WTC11 (cell line): ENCODE data around the gene CACNA1C.

ENCODE experiments used
- ATF1 ChIP-seq: sonication (generic); formaldehyde crosslinking; IDR thresholded peaks from 2 replicates; pipeline ENCODE4 v1.8.1; 2023; ENCODE audit warnings: mild to moderate bottlenecking, moderate library complexity, missing genetic modification reagents
- CTCF ChIP-seq: fragments of 200-600 bp; IDR thresholded peaks from 2 replicates; pipeline ENCODE4 v1.8.0; 2022; ENCODE audit warnings: antibody characterized with exemption
- FOXK1 ChIP-seq: sonication (generic); formaldehyde crosslinking; IDR thresholded peaks from 2 replicates; pipeline ENCODE4 v1.8.0; 2022; ENCODE audit warnings: mild to moderate bottlenecking, moderate library complexity, missing genetic modification reagents
- FOXP1 ChIP-seq: sonication (generic); formaldehyde crosslinking; IDR thresholded peaks from 2 replicates; pipeline ENCODE4 v1.8.0; 2022; ENCODE audit warnings: missing genetic modification reagents, mild to moderate bottlenecking, moderate library complexity, borderline replicate concordance
- NR1H2 ChIP-seq: sonication (generic); formaldehyde crosslinking; IDR thresholded peaks from 2 replicates; pipeline ENCODE4 v1.9.0; 2021; ENCODE audit warnings: mild to moderate bottlenecking, moderate library complexity, missing genetic modification reagents
- SP1 ChIP-seq: sonication (generic); formaldehyde crosslinking; conservative IDR thresholded peaks from 2 replicates; pipeline ENCODE4 v1.8.1; 2022; ENCODE audit warnings: missing genetic modification reagents
- USF1 ChIP-seq: sonication (generic); formaldehyde crosslinking; IDR thresholded peaks from 2 replicates; pipeline ENCODE4 v1.8.0; 2022; ENCODE audit warnings: mild to moderate bottlenecking, missing genetic modification reagents
- USF2 ChIP-seq: sonication (generic); formaldehyde crosslinking; IDR thresholded peaks from 2 replicates; pipeline ENCODE4 v1.8.1; 2023; ENCODE audit warnings: mild to moderate bottlenecking, missing genetic modification reagents, moderate library complexity
- ZBTB43 ChIP-seq: sonication (generic); formaldehyde crosslinking; IDR thresholded peaks from 2 replicates; pipeline ENCODE4 v1.8.1; 2023; ENCODE audit warnings: mild to moderate bottlenecking, missing genetic modification reagents
- ZNF121 ChIP-seq: sonication (generic); formaldehyde crosslinking; IDR thresholded peaks from 2 replicates; pipeline ENCODE4 v1.8.0; 2023; ENCODE audit warnings: missing genetic modification reagents

- TF ChIP-seq FOXP1 (CRISPR knock-in tag) (no peak), ZNF121 (CRISPR knock-in tag) (no peak), USF2 (CRISPR knock-in tag) (no peak), SP1 (no peak), CTCF (no peak), FOXK1 (CRISPR knock-in tag) (no peak), ZBTB43 (CRISPR knock-in tag) (no peak), ATF1 (CRISPR knock-in tag) (no peak), USF1 (CRISPR knock-in tag) (no peak), NR1H2 (no peak)
Measured at GRCh38 chr12:2667716-2668440, 615.1 kb downstream of the CACNA1C start.
